Trophoblast cell (in vitro differentiated cells and primary cell): ENCODE results near the gene PAX5.

ENCODE experiments used
- DNase-seq, 2 donors: peaks; one replicate each; pipeline ENCODE4 v3.0.0-alpha.2; 2016
- H2AFZ ChIP-seq: 2 replicates; pipeline ENCODE4 v1.6.1; 2013; ENCODE audit warnings: low read length, moderate library complexity, mild to moderate bottlenecking; ENCODE audit not compliant: insufficient read depth, poor library complexity
- H2AK5ac ChIP-seq: 2 replicates; pipeline ENCODE4 v1.6.1; 2013; ENCODE audit warnings: mild to moderate bottlenecking, low read length
- H2BK120ac ChIP-seq: 2 replicates; pipeline ENCODE4 v1.6.1; 2013; ENCODE audit warnings: low read length, mild to moderate bottlenecking, moderate library complexity; ENCODE audit not compliant: insufficient read depth, poor library complexity
- H2BK12ac ChIP-seq: 2 replicates; pipeline ENCODE4 v1.6.1; 2013; ENCODE audit warnings: mild to moderate bottlenecking, low read length, moderate library complexity
- H2BK5ac ChIP-seq: 2 replicates; pipeline ENCODE4 v1.6.1; 2013; ENCODE audit warnings: low read length, low read depth, moderate library complexity, mild to moderate bottlenecking; ENCODE audit not compliant: poor library complexity
- H3K14ac ChIP-seq: 2 replicates; pipeline ENCODE4 v1.6.1; 2013; ENCODE audit warnings: mild to moderate bottlenecking, low read length
- H3K18ac ChIP-seq: 2 replicates; pipeline ENCODE4 v1.6.1; 2013; ENCODE audit warnings: mild to moderate bottlenecking, low read length
- H3K23ac ChIP-seq: 2 replicates; pipeline ENCODE4 v1.6.1; 2013; ENCODE audit warnings: low read length
- H3K27ac ChIP-seq: 2 replicates; pipeline ENCODE4 v1.5.1; 2013; ENCODE audit warnings: low read depth, mild to moderate bottlenecking, inconsistent platforms, low read length, moderate library complexity
- H3K27me3 ChIP-seq: 2 replicates; pipeline ENCODE4 v1.6.1; 2013; ENCODE audit warnings: inconsistent platforms, mild to moderate bottlenecking, low read length, moderate library complexity; ENCODE audit not compliant: insufficient read depth
- H3K36me3 ChIP-seq, 2 experiments: 1 replicate in 1 of 2; 2 replicates in 1 of 2; pipeline ENCODE4 v1.6.1; 2013; ENCODE audit warnings: low read length in 2 of 2, mild to moderate bottlenecking in 2 of 2, moderate library complexity in 1 of 2; ENCODE audit not compliant: insufficient read depth in 2 of 2, control insufficient read depth in 1 of 2
- H3K4ac ChIP-seq: 2 replicates; pipeline ENCODE4 v1.6.1; 2013; ENCODE audit warnings: low read depth, mild to moderate bottlenecking, low read length, moderate library complexity
- H3K4me1 ChIP-seq, 2 experiments: 1 replicate in 1 of 2; 2 replicates in 1 of 2; pipeline ENCODE4 v1.6.1; 2013; ENCODE audit warnings: low read length in 2 of 2, mild to moderate bottlenecking in 2 of 2, moderate library complexity in 1 of 2; ENCODE audit not compliant: insufficient read depth in 2 of 2, control insufficient read depth in 1 of 2
- H3K4me2 ChIP-seq: 2 replicates; pipeline ENCODE4 v1.6.1; 2013; ENCODE audit warnings: inconsistent platforms, mild to moderate bottlenecking, low read length, moderate library complexity
- H3K4me3 ChIP-seq: 2 replicates; pipeline ENCODE4 v1.5.1; 2013; ENCODE audit warnings: mild to moderate bottlenecking, low read depth, low read length, inconsistent platforms
- H3K79me1 ChIP-seq: one replicate; pipeline ENCODE4 v1.6.1; 2013; ENCODE audit warnings: low read length
- H3K79me2 ChIP-seq: 2 replicates; pipeline ENCODE4 v1.6.1; 2013; ENCODE audit warnings: low read length, mild to moderate bottlenecking; ENCODE audit not compliant: control insufficient read depth, insufficient read depth, poor library complexity
- H3K9ac ChIP-seq: 2 replicates; pipeline ENCODE4 v1.6.1; 2013; ENCODE audit warnings: mild to moderate bottlenecking, low read length
- H3K9me3 ChIP-seq: 2 replicates; pipeline ENCODE4 v1.6.1; 2013; ENCODE audit warnings: low read depth, mild to moderate bottlenecking, control low read depth, inconsistent platforms, low read length; ENCODE audit not compliant: insufficient read depth
- H4K12ac ChIP-seq: 2 replicates; pipeline ENCODE4 v1.6.1; 2013; ENCODE audit warnings: low read depth, mild to moderate bottlenecking, low read length, moderate library complexity
- H4K8ac ChIP-seq: 2 replicates; pipeline ENCODE4 v1.6.1; 2013; ENCODE audit warnings: low read depth, mild to moderate bottlenecking, low read length, moderate library complexity
- H4K91ac ChIP-seq: one replicate; pipeline ENCODE4 v1.6.1; 2013; ENCODE audit warnings: low read depth, mild to moderate bottlenecking, low read length, moderate library complexity
- WGBS: extraction: QIAGEN DNeasy Blood & Tissue Kit; methylation state at CpG from one replicate; pipeline ENCODE4 v1.1.7; 2013; ENCODE audit warnings: missing lambda C conversion rate; ENCODE audit not compliant: insufficient read length, insufficient coverage; ENCODE audit errors: extremely low coverage; 5-methylcytosine and 5-hydroxymethylcytosine counted together

The PAX5 gene

GRCh38 chr9:36941441-36941840, 92.6 kb downstream of the PAX5 start:
- Histone ChIP-seq H3K14ac (no peak overlapping the region), H3K4me1 (no peaks in the 10 kb centered on the region), H3K27me3 (peaks cover 2% of the 10 kb centered on the region), H3K18ac (no peak overlapping the region), H2AK5ac (no peak overlapping the region), H3K27ac (no peak overlapping the region), H2BK5ac (no peak overlapping the region), H3K9ac (no peak overlapping the region), H4K12ac (no peak overlapping the region), H3K4me2 (no peak overlapping the region), H3K79me1 (no peaks in the 10 kb centered on the region), H4K91ac (no peak overlapping the region), H3K79me2 (no peaks in the 10 kb centered on the region), H2AFZ (no peak overlapping the region), H3K9me3 (no peaks in the 10 kb centered on the region), H3K4me3 (no peak overlapping the region), H2BK12ac (no peak overlapping the region), H3K36me3 (no peaks in the 10 kb centered on the region), H4K8ac (no peak overlapping the region), H2BK120ac (no peak overlapping the region), H3K4ac (no peak overlapping the region), H3K23ac (no peak overlapping the region)
- DNase-seq: no peak
- WGBS: no CpG with 5 or more reads among the region's 6 CpGs

- Histone ChIP-seq H3K36me3 (no peaks in the 10 kb centered on the region), H3K23ac (no peak overlapping the region), H3K27me3 (peaks cover 2% of the 10 kb centered on the region), H3K4me2 (no peak overlapping the region), H4K91ac (no peak overlapping the region), H4K8ac (no peak overlapping the region), H3K14ac (no peak overlapping the region), H3K4me1 (no peaks in the 10 kb centered on the region), H4K12ac (no peak overlapping the region), H3K9me3 (no peaks in the 10 kb centered on the region), H3K27ac (no peak overlapping the region), H2BK120ac (no peak overlapping the region), H3K4me3 (no peak overlapping the region), H3K79me2 (no peaks in the 10 kb centered on the region), H2AFZ (no peak overlapping the region), H2BK12ac (no peak overlapping the region), H2AK5ac (no peak overlapping the region), H3K9ac (no peak overlapping the region), H3K4ac (no peak overlapping the region), H2BK5ac (no peak overlapping the region), H3K79me1 (no peaks in the 10 kb centered on the region), H3K18ac (no peak overlapping the region)
- no peak for DNase-seq
- WGBS: no CpG with 5 or more reads among the region's 7 CpGs
Observed at GRCh38 chr9:36940881-36941280, 93.2 kb downstream of the PAX5 start.

GRCh38 chr9:36940500-36940853, 93.6 kb downstream of the PAX5 start:
- Histone ChIP-seq H2AFZ (no peak overlapping the region), H3K14ac (no peak overlapping the region), H3K4ac (no peak overlapping the region), H2AK5ac (no peak overlapping the region), H3K79me2 (no peaks in the 10 kb centered on the region), H3K36me3 (no peaks in the 10 kb centered on the region), H2BK12ac (no peak overlapping the region), H2BK5ac (no peak overlapping the region), H3K27me3 (peaks cover 2% of the 10 kb centered on the region), H3K9me3 (no peaks in the 10 kb centered on the region), H4K91ac (no peak overlapping the region), H4K12ac (no peak overlapping the region), H3K9ac (no peak overlapping the region), H3K4me2 (no peak overlapping the region), H3K4me3 (no peak overlapping the region), H4K8ac (no peak overlapping the region), H3K79me1 (no peaks in the 10 kb centered on the region), H2BK120ac (no peak overlapping the region), H3K18ac (no peak overlapping the region), H3K4me1 (no peaks in the 10 kb centered on the region), H3K27ac (no peak overlapping the region), H3K23ac (no peak overlapping the region)
- no peak for DNase-seq
- WGBS: no CpG with 5 or more reads among the region's 7 CpGs

GRCh38 chr9:36939655-36940499, 94.2 kb downstream of the PAX5 start:
- H3K4me1 ChIP-seq: no peaks in the 10 kb centered on the region
- H2BK5ac ChIP-seq: no peak overlapping the region
- H3K27ac ChIP-seq: no peak overlapping the region
- no peak overlapping the region for H2BK12ac ChIP-seq
- no peak overlapping the region for H3K9ac ChIP-seq
- DNase-seq: no peak
- no peaks in the 10 kb centered on the region for H3K36me3 ChIP-seq
- H3K79me2 ChIP-seq: no peaks in the 10 kb centered on the region
- no peak overlapping the region for H4K12ac ChIP-seq
- H4K8ac ChIP-seq: no peak overlapping the region
- H3K4me2 ChIP-seq: no peak overlapping the region
- H3K4ac ChIP-seq: no peak overlapping the region
- no peak overlapping the region for H2AFZ ChIP-seq
- H2BK120ac ChIP-seq: no peak overlapping the region
- no peak overlapping the region for H2AK5ac ChIP-seq
- H3K4me3 ChIP-seq: no peak overlapping the region
- H3K23ac ChIP-seq: no peak overlapping the region
- H3K79me1 ChIP-seq: no peaks in the 10 kb centered on the region
- no peak overlapping the region for H4K91ac ChIP-seq
- no peaks in the 10 kb centered on the region for H3K9me3 ChIP-seq
- peaks cover 2% of the 10 kb centered on the region for H3K27me3 ChIP-seq
- no peak overlapping the region for H3K18ac ChIP-seq
- H3K14ac ChIP-seq: no peak overlapping the region
- WGBS: no CpG with 5 or more reads among the region's 28 CpGs
